ENCODE results near the gene EDN3.

GRCh38 chr20:59289994-59290393, 10.4 kb upstream of the EDN3 start:
- no peak for TF ChIP-seq CTCF (conservative IDR thresholded peaks at IDR 0.05 in 1 of 2, IDR thresholded peaks at IDR 0.05 in 1 of 2; ENCODE audit: low read depth in 1 of 2, low read length in 2 of 2)
- TF ChIP-seq EZH2 (IDR thresholded peaks at IDR 0.05; ENCODE audit: low read length, missing control alignments): no peak

Measured in fibroblast of lung (primary cell).